ENCODE measurements around the gene HNRNPH2. TPM values are rescaled to one million over a fixed set of nuclear protein-coding genes. Genes with fewer than 3 reads are reported as not detected.

Gene HNRNPH2
- total RNA-seq, 1 experiment from 2014 or later = 49.8 TPM

- H3K4me3 ChIP-seq (replicated peaks in 1 of 2; ENCODE audit: low read depth in 1 of 2, low read length in 2 of 2) = no peak overlapping the region
Observed at GRCh38 chrX:101410461-101410860, 2.4 kb downstream of the HNRNPH2 start.

GRCh38 chrX:101411984-101412383 is 4.0 kb downstream of the HNRNPH2 start:
- ChIA-PET POLR2A (no interaction called here), CTCF (no interaction called here), RAD21 (ENCODE audit: low non-redundant PET in 1 of 2, low total read pairs in 2 of 2, uncharacterized antibody in 2 of 2, unreplicated experiment in 2 of 2) (no interaction called here)
- ATAC-seq = no peak
- H3K4me3 ChIP-seq (replicated peaks in 1 of 2; ENCODE audit: low read depth in 1 of 2, low read length in 2 of 2) = no peak overlapping the region
- no peak overlapping the region for H3K27ac ChIP-seq (ENCODE audit: low read depth, low read length)
- DNase-seq (ENCODE audit: low read depth, low spot score) = no peak
- BruUV-seq (replicated peaks) = no TSS peak
- H3K27me3 ChIP-seq (ENCODE audit: insufficient read depth, low read length) = no peaks in the 10 kb centered on the region
- H3K4me2 ChIP-seq (ENCODE audit: low read length) = no peak overlapping the region
- intact Hi-C loops (cut with micrococcal nuclease) = no loop called here
- TF ChIP-seq POLR2A (IDR thresholded peaks at IDR 0.05; ENCODE audit: borderline replicate concordance, extremely low read depth, insufficient read depth, insufficient read length) = no peak
- TF ChIP-seq ELF1 (IDR thresholded peaks at IDR 0.05; ENCODE audit: borderline replicate concordance, low read depth) = no peak
- no peak for TF ChIP-seq MAX (IDR thresholded peaks at IDR 0.05)
- no peak for TF ChIP-seq YY1 (IDR thresholded peaks at IDR 0.05; ENCODE audit: extremely low read depth, insufficient replicate concordance, low read depth, low read length)
- no peak for TF ChIP-seq EGR1 (IDR thresholded peaks at IDR 0.05; ENCODE audit: low read depth)
- no peak for TF ChIP-seq ZBTB33 (IDR thresholded peaks at IDR 0.05; ENCODE audit: extremely low read depth, insufficient replicate concordance, low read length)
- no peak for TF ChIP-seq ATF3 (IDR thresholded peaks at IDR 0.05)
- TF ChIP-seq TCF7L2 (IDR thresholded peaks at IDR 0.05; ENCODE audit: borderline replicate concordance, extremely low read depth, insufficient read depth, insufficient read length) = no peak
- no peak for TF ChIP-seq RAD21 (IDR thresholded peaks at IDR 0.05; ENCODE audit: low read depth)
- no peak for TF ChIP-seq POLR2AphosphoS5 (IDR thresholded peaks at IDR 0.05; ENCODE audit: low read depth, low read length)
- TF ChIP-seq EZH2 (IDR thresholded peaks at IDR 0.05) = no peak
- no peak for TF ChIP-seq CEBPB (IDR thresholded peaks at IDR 0.05; ENCODE audit: low read depth)
- TF ChIP-seq SRF (IDR thresholded peaks at IDR 0.05; ENCODE audit: low read depth) = no peak
- TF ChIP-seq FOSL1 (IDR thresholded peaks at IDR 0.05; ENCODE audit: low read depth) = no peak
- TF ChIP-seq CBX3 (IDR thresholded peaks at IDR 0.05; ENCODE audit: low read depth) = no peak
- peaks cover 5 to 8% of the 10 kb centered on the region in 2 experiments; a peak in 3 of 4 replicates for H3K36me3 ChIP-seq (ENCODE audit: control insufficient read depth in 1 of 2, insufficient read depth in 2 of 2, low read length in 2 of 2)
- peaks cover 64% of the 10 kb centered on the region for H3K79me2 ChIP-seq (ENCODE audit: insufficient read depth, low read length)
- H3K9me3 ChIP-seq (ENCODE audit: control insufficient read depth in 1 of 2, insufficient read depth in 1 of 2, low read depth in 1 of 2, low read length in 2 of 2) = no peaks in the 10 kb centered on the region
- no peak overlapping the region for H3K9ac ChIP-seq (ENCODE audit: low read length)
- H3K4me1 ChIP-seq (ENCODE audit: control insufficient read depth in 1 of 2, insufficient read depth in 2 of 2, low read length in 2 of 2) = 0 out of 4 replicates have a peak, but pooled peaks cover 0 to 3% of the 10 kb centered on the region in 2 experiments
- H3K9me2 ChIP-seq (ENCODE audit: insufficient read depth) = no peaks in the 10 kb centered on the region
- no peaks in the 10 kb centered on the region for H4K20me1 ChIP-seq (ENCODE audit: insufficient read depth)
- H2AFZ ChIP-seq (ENCODE audit: low read depth, low read length, poor library complexity, severe bottlenecking) = no peak overlapping the region

More at GRCh38 chrX:101410461-101410860, 2.4 kb downstream of the HNRNPH2 start:
- Histone ChIP-seq H3K4me1 (ENCODE audit: control insufficient read depth in 1 of 2, insufficient read depth in 2 of 2, low read length in 2 of 2) (0 out of 4 replicates have a peak, but pooled peaks cover 0 to 3% of the 10 kb centered on the region in 2 experiments), H3K9me2 (ENCODE audit: insufficient read depth) (no peaks in the 10 kb centered on the region), H3K27me3 (ENCODE audit: insufficient read depth, low read length) (no peaks in the 10 kb centered on the region), H3K9ac (ENCODE audit: low read length) (no peak overlapping the region), H3K79me2 (ENCODE audit: insufficient read depth, low read length) (peaks cover 77% of the 10 kb centered on the region), H3K9me3 (ENCODE audit: control insufficient read depth in 1 of 2, insufficient read depth in 1 of 2, low read depth in 1 of 2, low read length in 2 of 2) (no peaks in the 10 kb centered on the region), H2AFZ (ENCODE audit: low read depth, low read length, poor library complexity, severe bottlenecking) (no peak overlapping the region), H4K20me1 (ENCODE audit: insufficient read depth) (no peaks in the 10 kb centered on the region), H3K27ac (ENCODE audit: low read depth, low read length) (no peak overlapping the region), H3K4me2 (ENCODE audit: low read length) (no peak overlapping the region), H3K36me3 (ENCODE audit: control insufficient read depth in 1 of 2, insufficient read depth in 2 of 2, low read length in 2 of 2) (peaks cover 5 to 8% of the 10 kb centered on the region in 2 experiments; a peak in 3 of 4 replicates)
- intact Hi-C loops (cut with micrococcal nuclease) = no loop called here
- RAD21 ChIA-PET (ENCODE audit: low non-redundant PET in 1 of 2, low total read pairs in 2 of 2, uncharacterized antibody in 2 of 2, unreplicated experiment in 2 of 2) = no interaction called here
- ATAC-seq (no peak), DNase-seq (ENCODE audit: low read depth, low spot score) (no peak)
- no peak for TF ChIP-seq CBX3 (IDR thresholded peaks at IDR 0.05; ENCODE audit: low read depth)
- no peak for TF ChIP-seq EZH2phosphoT487 (IDR thresholded peaks at IDR 0.05; ENCODE audit: borderline replicate concordance)
- no peak for TF ChIP-seq MAX (IDR thresholded peaks at IDR 0.05)
- TF ChIP-seq EGR1 (IDR thresholded peaks at IDR 0.05; ENCODE audit: low read depth) = no peak
- no peak for TF ChIP-seq SRF (IDR thresholded peaks at IDR 0.05; ENCODE audit: low read depth)
- TF ChIP-seq POLR2A (IDR thresholded peaks at IDR 0.05; ENCODE audit: borderline replicate concordance, extremely low read depth, insufficient read depth, insufficient read length) = no peak
- no peak for TF ChIP-seq ZFX (IDR thresholded peaks at IDR 0.05)
- no peak for TF ChIP-seq ELF1 (IDR thresholded peaks at IDR 0.05; ENCODE audit: borderline replicate concordance, low read depth)
- POLR2A ChIA-PET = no interaction called here
- CTCF ChIA-PET = no interaction called here
- BruUV-seq (replicated peaks) = no TSS peak

Data from HCT116 (cell line).